Liver (tissue), 3 donors: ENCODE data around the gene C1QA.

Source experiments
- ATF3 ChIP-seq: IDR thresholded peaks from 2 replicates; pipeline ENCODE4 v1.6.1; 2016; ENCODE audit warnings: antibody characterized with exemption
- CTCF ChIP-seq: fragments of 150-350 bp; IDR thresholded peaks from 2 replicates; pipeline ENCODE4 v1.5.1; 2017; ENCODE audit warnings: improper control_type of control experiment, low read depth, low read length; ENCODE audit not compliant: missing input control
- EGR1 ChIP-seq, 2 donors: IDR thresholded peaks; 2 replicates each; pipeline ENCODE4 v1.6.1; 2016 to 2018; ENCODE audit warnings: antibody characterized with exemption in 2 of 2, low read depth in 2 of 2
- MAX ChIP-seq: IDR thresholded peaks from 2 replicates; pipeline ENCODE4 v1.6.1; 2016; ENCODE audit warnings: antibody characterized with exemption
- RAD21 ChIP-seq, 2 donors: IDR thresholded peaks; 2 replicates each; pipeline ENCODE4 v1.6.1; 2016; ENCODE audit warnings: antibody characterized with exemption in 2 of 2, mild to moderate bottlenecking in 2 of 2
- RXRA ChIP-seq, 2 donors: IDR thresholded peaks; 2 replicates each; pipeline ENCODE4 v1.6.1; 2017 to 2018; ENCODE audit warnings: antibody characterized with exemption in 2 of 2, mild to moderate bottlenecking in 1 of 2
- SP1 ChIP-seq: IDR thresholded peaks from 2 replicates; pipeline ENCODE4 v1.6.1; 2018; ENCODE audit warnings: antibody characterized with exemption, mild to moderate bottlenecking
- TAF1 ChIP-seq: conservative IDR thresholded peaks from 2 replicates; pipeline ENCODE4 v1.6.1; 2016; ENCODE audit warnings: antibody characterized with exemption, mild to moderate bottlenecking
- YY1 ChIP-seq: IDR thresholded peaks from 2 replicates; pipeline ENCODE4 v1.6.1; 2016; ENCODE audit warnings: antibody characterized with exemption, mild to moderate bottlenecking
- ZBTB33 ChIP-seq: IDR thresholded peaks from 2 replicates; pipeline ENCODE4 v1.6.1; 2016; ENCODE audit warnings: antibody characterized with exemption
- donor health status: healthy.
- donor health status: healthy.

- TF ChIP-seq CTCF (no peak), EGR1 (IDR thresholded peaks at IDR 0.05; ENCODE audit: low read depth in 2 of 2) (no peak), TAF1 (no peak), SP1 (no peak), ATF3 (no peak), MAX (no peak), YY1 (no peak), RXRA (IDR thresholded peaks at IDR 0.05) (no peak), ZBTB33 (no peak), RAD21 (IDR thresholded peaks at IDR 0.05) (no peak)
Observed at GRCh38 chr1:22612671-22613571, 23.5 kb upstream of the C1QA start.
